Bronchial epithelial cell (primary cell): ENCODE measurements around the gene NCEH1. TPM values are rescaled to one million over a fixed set of nuclear protein-coding genes. Genes with fewer than 3 reads are reported as not detected.
A peak's percentile ranks its signal among the peaks of the same experiment; 100 is the strongest.

Source experiments
- DNase-seq: peaks from one replicate; pipeline ENCODE4 v3.0.0-alpha.2; 2010; ENCODE audit warnings: low read depth
- FAIRE-seq: peaks from 2 replicates; lab custom pipeline; 2011; peaks lifted over from hg19 to GRCh38; lab: Jason Lieb, UNC
- H3K27me3 ChIP-seq: 2 replicates; pipeline ENCODE4 v1.5.1; 2011; ENCODE audit warnings: low read length; ENCODE audit not compliant: control insufficient read depth, insufficient read depth
- H3K36me3 ChIP-seq: 2 replicates; pipeline ENCODE4 v1.5.1; 2011; ENCODE audit warnings: low read length; ENCODE audit not compliant: control insufficient read depth, insufficient read depth
- H3K4me3 ChIP-seq: 2 replicates; pipeline ENCODE4 v1.5.1; 2011; ENCODE audit warnings: mild to moderate bottlenecking, low read depth, low read length, control low read depth
- CTCF ChIP-seq: IDR thresholded peaks from 2 replicates; pipeline ENCODE4 v1.5.1; 2011; ENCODE audit warnings: mild to moderate bottlenecking, moderate library complexity, low read length, control low read depth, inconsistent platforms; ENCODE audit not compliant: insufficient read depth, severe bottlenecking
- total RNA-seq: library from RNA; depleted of rRNA; stranded (reverse); fragments of >200 nt; gene quantifications from 2 replicates; pipeline ENCODE4 v1.2.1, GENCODE V29; 2014

Gene NCEH1
- total RNA-seq, 1 donor from 2014 or later: 5.3 TPM

- DNase-seq (no peak), FAIRE-seq (no peak)
- Histone ChIP-seq H3K4me3 (no peak overlapping the region), H3K36me3 (no peaks in the 10 kb centered on the region), H3K27me3 (no peaks in the 10 kb centered on the region)
- TF ChIP-seq CTCF: no peak
These were observed 119.7 kb downstream of the NCEH1 start for GRCh38 chr3:172591125-172591605.

GRCh38 chr3:172586436-172586835, 124.4 kb downstream of the NCEH1 start:
- no peak for DNase-seq
- no peak overlapping the region for H3K4me3 ChIP-seq
- no peak for TF ChIP-seq CTCF
- no peak for FAIRE-seq
- no peaks in the 10 kb centered on the region for H3K27me3 ChIP-seq
- H3K36me3 ChIP-seq: no peaks in the 10 kb centered on the region

GRCh38 chr3:172585954-172586353, 124.9 kb downstream of the NCEH1 start:
- no peaks in the 10 kb centered on the region for H3K36me3 ChIP-seq
- FAIRE-seq: no peak
- no peaks in the 10 kb centered on the region for H3K27me3 ChIP-seq
- DNase-seq: no peak
- no peak overlapping the region for H3K4me3 ChIP-seq
- TF ChIP-seq CTCF: no peak

- H3K4me3 ChIP-seq: no peak overlapping the region
- FAIRE-seq (no peak), DNase-seq (peak; percentile 98)
- no peaks in the 10 kb centered on the region for H3K36me3 ChIP-seq
- no peak for TF ChIP-seq CTCF
- H3K27me3 ChIP-seq: no peaks in the 10 kb centered on the region
These were observed 128.2 kb downstream of the NCEH1 start for GRCh38 chr3:172582712-172583111.

GRCh38 chr3:172581757-172582166, 129.1 kb downstream of the NCEH1 start:
- no peaks in the 10 kb centered on the region for H3K27me3 ChIP-seq
- no peaks in the 10 kb centered on the region for H3K36me3 ChIP-seq
- no peak for DNase-seq
- no peak overlapping the region for H3K4me3 ChIP-seq
- TF ChIP-seq CTCF: no peak
- no peak for FAIRE-seq
